GM23338 (cell line): Measurements from ENCODE around the gene POLR3K. TPM values are rescaled to one million over a fixed set of nuclear protein-coding genes. Genes with fewer than 3 reads are reported as not detected.

Experiments used
- ATAC-seq: fragments of 200-7000 bp; cut with Tn5 transposase; 3 replicates; pipeline ENCODE4 v1.9.1; 2020
- DNase-seq: peaks from one replicate; pipeline ENCODE4 v3.0.0-alpha.2; 2015; ENCODE audit warnings: low spot score
- H2AFZ ChIP-seq: fragments of 200-600 bp; sonication (generic); 2 replicates; pipeline ENCODE4 v1.8.0; 2016; ENCODE audit warnings: antibody characterized with exemption, mild to moderate bottlenecking, moderate library complexity
- H3F3A ChIP-seq: fragments of 200-600 bp; sonication (generic); replicated peaks from 2 replicates; pipeline ENCODE4 v1.8.0; 2017; ENCODE audit warnings: antibody characterized with exemption, mixed run types, low read depth
- H3K27ac ChIP-seq: fragments of 200-600 bp; sonication (generic); 2 replicates; pipeline ENCODE4 v1.6.1; 2016; ENCODE audit warnings: low read depth
- H3K27me3 ChIP-seq: fragments of 200-600 bp; sonication (generic); 2 replicates; pipeline ENCODE4 v1.8.0; 2016; ENCODE audit warnings: mild to moderate bottlenecking, mixed run types, moderate library complexity; ENCODE audit not compliant: insufficient read depth
- H3K36me3 ChIP-seq: fragments of 200-600 bp; sonication (generic); 2 replicates; pipeline ENCODE4 v1.8.0; 2016; ENCODE audit warnings: mild to moderate bottlenecking; ENCODE audit not compliant: insufficient read depth
- H3K4me1 ChIP-seq: fragments of 200-600 bp; sonication (generic); 2 replicates; pipeline ENCODE4 v1.8.0; 2016; ENCODE audit warnings: mild to moderate bottlenecking, moderate library complexity; ENCODE audit not compliant: insufficient read depth
- H3K4me2 ChIP-seq: fragments of 200-600 bp; sonication (generic); 2 replicates; pipeline ENCODE4 v1.7.1; 2017; ENCODE audit warnings: mixed run types
- H3K4me3 ChIP-seq: fragments of 200-600 bp; sonication (generic); 2 replicates; pipeline ENCODE4 v1.6.1; 2016; ENCODE audit warnings: mixed run types
- H3K79me2 ChIP-seq: fragments of 200-600 bp; sonication (generic); replicated peaks from 2 replicates; pipeline ENCODE4 v1.8.0; 2017; ENCODE audit warnings: mild to moderate bottlenecking; ENCODE audit not compliant: insufficient read depth
- H3K9me2 ChIP-seq: fragments of 200-600 bp; sonication (generic); 2 replicates; pipeline ENCODE4 v1.8.0; 2017; ENCODE audit not compliant: insufficient read depth
- H4K20me1 ChIP-seq: fragments of 200-600 bp; sonication (generic); replicated peaks from 2 replicates; pipeline ENCODE4 v1.8.0; 2017; ENCODE audit warnings: mild to moderate bottlenecking; ENCODE audit not compliant: insufficient read depth
- H3K27ac Mint-ChIP-seq: 2 replicates; pipeline ENCODE4 v1.8.0; 2020; ENCODE audit warnings: inconsistent platforms, mild to moderate bottlenecking, moderate library complexity, mixed read lengths
- H3K27me3 Mint-ChIP-seq: 3 replicates; pipeline ENCODE4 v1.8.0; 2022; ENCODE audit warnings: low read depth, mild to moderate bottlenecking, moderate library complexity, mixed read lengths, inconsistent platforms; ENCODE audit not compliant: insufficient read depth, poor library complexity
- H3K36me3 Mint-ChIP-seq: 3 replicates; pipeline ENCODE4 v1.8.0; 2021; ENCODE audit warnings: low read depth, mild to moderate bottlenecking, inconsistent platforms, moderate library complexity, mixed read lengths
- H3K4me1 Mint-ChIP-seq: 3 replicates; pipeline ENCODE4 v1.8.0; 2020; ENCODE audit warnings: mild to moderate bottlenecking, inconsistent platforms, mixed read lengths
- H3K4me3 Mint-ChIP-seq: 3 replicates; pipeline ENCODE4 v1.8.0; 2021; ENCODE audit warnings: moderate library complexity, mild to moderate bottlenecking, inconsistent platforms, mixed read lengths
- H3K9me3 Mint-ChIP-seq: 3 replicates; pipeline ENCODE4 v1.8.0; 2020; ENCODE audit warnings: moderate library complexity, mild to moderate bottlenecking, inconsistent platforms, mixed read lengths
- CTCF ChIP-seq, 2 experiments: fragments of 200-600 bp in 1 of 2; sonication (generic) in 1 of 2; conservative IDR thresholded peaks; 2 replicates each; pipeline versions ENCODE4 v1.5.1 to v1.6.1; 2016 to 2017; ENCODE audit warnings: antibody characterized with exemption in 2 of 2, low read depth in 2 of 2, mild to moderate bottlenecking in 2 of 2, moderate library complexity in 1 of 2
- ETS1 ChIP-seq: IDR thresholded peaks from 2 replicates; pipeline ENCODE4 v1.6.1; 2016; ENCODE audit warnings: antibody characterized with exemption
- EZH2 ChIP-seq: fragments of 200-600 bp; sonication (generic); IDR thresholded peaks from one replicate; pipeline ENCODE4 v1.8.0; 2017; ENCODE audit warnings: antibody characterized with exemption, mild to moderate bottlenecking, low read depth; ENCODE audit not compliant: unreplicated experiment
- NANOG ChIP-seq: IDR thresholded peaks from 2 replicates; pipeline ENCODE4 v1.6.1; 2016; ENCODE audit warnings: antibody characterized with exemption, borderline replicate concordance
- ZNF331 ChIP-seq: fragments of 250-450 bp; sonication (Bioruptor Pico); IDR thresholded peaks from 2 replicates; pipeline ENCODE4 v1.5.0; 2020; ENCODE audit warnings: low read depth, mild to moderate bottlenecking, moderate library complexity
- ZNF462 ChIP-seq: fragments of 250-450 bp; sonication (Bioruptor Pico); IDR thresholded peaks from 2 replicates; pipeline ENCODE4 v1.5.0; 2020; ENCODE audit warnings: mild to moderate bottlenecking, moderate library complexity
- polyA plus RNA-seq: library from polyadenylated mRNA; unstranded; fragments of >200 nt; fragmentation: Nextera tagmentation; extraction: Ambion mirVana; gene quantifications from 2 replicates; pipeline ENCODE4 v1.2.1, GENCODE V29; 2016
- total RNA-seq: library from RNA; depleted of rRNA; stranded (reverse); fragments of >200 nt; shearing (Covaris generic); gene quantifications from 2 replicates; pipeline ENCODE4 v1.2.3, GENCODE V29; 2014

POLR3K gene
- total and polyA plus RNA-seq, 2 experiments from 2014 or later = 17.8 to 58.5 TPM

- Histone ChIP-seq H3K9me2 (no peaks in the 10 kb centered on the region), H3K4me3 (no peak overlapping the region), H3K4me2 (no peak overlapping the region), H3F3A (no peaks in the 10 kb centered on the region), H4K20me1 (0 out of 2 replicates have a peak, but pooled peaks cover 5% of the 10 kb centered on the region), H3K36me3 (no peaks in the 10 kb centered on the region), H2AFZ (no peak overlapping the region), H3K27me3 (no peaks in the 10 kb centered on the region), H3K4me1 (no peaks in the 10 kb centered on the region), H3K79me2 (no peaks in the 10 kb centered on the region), H3K27ac (no peak overlapping the region)
- H3K4me1 Mint-ChIP-seq = peaks cover 2% of the 10 kb centered on the region; the same call in 1 of the 3 replicates
- no peak overlapping the region for H3K4me3 Mint-ChIP-seq
- ATAC-seq (no peak), DNase-seq (peak; percentile 0)
- H3K27me3 Mint-ChIP-seq = peaks cover 3% of the 10 kb centered on the region
- H3K9me3 Mint-ChIP-seq = no peaks in the 10 kb centered on the region; the same call in 2 of the 3 replicates
- TF ChIP-seq ZNF462 (CRISPR knock-in tag) (no peak), NANOG (no peak), CTCF (conservative IDR thresholded peaks at IDR 0.05; ENCODE audit: low read depth in 2 of 2) (no peak), EZH2 (no peak), ETS1 (no peak), ZNF331 (CRISPR knock-in tag) (no peak)
- H3K36me3 Mint-ChIP-seq = peaks cover 10% of the 10 kb centered on the region; the same call in 2 of the 3 replicates
- H3K27ac Mint-ChIP-seq = no peak overlapping the region
Measured at GRCh38 chr16:35011-35677, 18.3 kb downstream of the POLR3K start.
